NCI-H1092 treated with DMSO at 0.1 percent for 48 hours (cell line): ENCODE data around the gene AATK.
"Not testable (repeated sequence)": the region's sequence is repeated elsewhere in the genome, so short reads cannot be mapped to it uniquely, and the experiment has no call there.

Source experiments
- DNase-seq: peaks from one replicate; lab custom pipeline; 2025; lab: John Stamatoyannopoulos, UW

Gene AATK

GRCh38 chr17:81090361-81091136 is 75.5 kb downstream of the AATK start:
- no peak for DNase-seq

DNA sequence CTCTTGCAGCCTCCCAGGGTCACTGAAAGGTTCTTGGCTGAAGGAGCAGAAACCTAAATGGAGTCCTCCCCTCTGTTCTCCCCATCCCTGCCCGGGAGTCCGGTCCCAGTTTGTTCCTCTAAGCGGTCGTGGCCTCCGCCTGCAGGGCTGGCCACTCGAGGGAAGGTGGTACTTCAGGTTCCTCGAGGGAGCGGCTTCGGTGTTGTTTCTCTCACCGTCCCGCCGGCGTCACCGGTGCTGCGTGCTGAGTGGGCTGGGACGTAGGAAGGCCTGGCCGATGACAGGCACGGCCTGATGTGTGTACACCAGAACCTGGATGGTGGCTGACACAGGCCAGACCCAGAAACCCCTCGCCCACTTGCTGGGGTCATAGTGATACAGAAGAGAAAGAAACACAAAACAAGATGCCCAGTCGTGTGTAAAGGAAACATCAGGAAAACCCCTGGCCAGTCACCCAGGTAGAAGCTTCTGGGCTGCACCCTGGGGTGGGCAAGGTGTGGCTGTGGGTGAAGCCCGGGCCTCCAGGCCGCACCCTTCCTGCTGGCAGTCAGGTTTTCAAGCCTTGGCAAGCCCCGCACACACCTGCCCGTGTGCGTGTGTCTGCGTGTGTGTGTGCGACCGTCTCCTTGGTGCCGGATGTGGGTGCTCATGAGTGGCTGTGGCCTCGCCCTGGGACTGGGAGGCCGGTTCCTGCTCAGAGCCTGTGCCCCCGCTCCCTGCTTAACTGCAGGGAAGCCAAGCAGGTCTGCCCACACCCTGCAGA is 79.1 kb downstream of the AATK start:
- DNase-seq = no peak

GRCh38 chr17:81085420-81085911 is 80.6 kb downstream of the AATK start:
- no peak for DNase-seq

DNA sequence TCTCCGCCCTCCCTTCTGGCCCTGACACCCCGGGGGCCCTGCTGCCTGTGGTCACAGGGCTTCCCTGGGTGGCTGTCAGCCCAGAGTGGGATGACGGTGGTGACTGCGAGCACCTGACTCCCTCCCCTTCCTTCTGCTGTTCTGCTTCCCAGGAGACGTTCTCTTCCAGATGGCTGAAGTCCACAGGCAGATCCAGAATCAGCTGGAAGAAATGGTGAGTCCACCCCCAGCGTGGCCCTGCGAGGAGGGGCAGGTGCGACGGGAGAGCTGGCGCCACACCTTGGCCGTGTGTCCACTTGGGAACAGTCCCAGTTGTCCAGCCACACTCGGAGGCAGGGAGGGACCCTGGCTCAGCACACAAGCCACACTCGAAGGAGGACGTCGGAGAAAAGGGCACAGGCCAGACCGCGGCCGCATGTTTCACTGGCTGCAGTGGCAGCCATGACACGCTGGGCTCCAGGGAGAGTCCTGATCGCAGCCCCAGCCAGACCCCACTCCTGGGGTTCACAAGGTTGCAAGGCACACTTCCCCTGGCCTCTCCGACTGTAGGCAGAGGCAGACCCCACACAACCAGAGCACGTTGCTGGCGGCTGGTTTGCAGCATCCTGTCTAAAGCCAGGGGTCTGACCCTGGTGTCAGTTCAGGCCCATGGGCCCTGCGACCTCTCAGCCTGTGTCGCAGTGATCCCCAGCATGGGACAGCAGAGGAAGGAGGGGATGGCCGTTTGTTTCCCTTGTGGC is 81.2 kb downstream of the AATK start:
- no peak for DNase-seq

DNA sequence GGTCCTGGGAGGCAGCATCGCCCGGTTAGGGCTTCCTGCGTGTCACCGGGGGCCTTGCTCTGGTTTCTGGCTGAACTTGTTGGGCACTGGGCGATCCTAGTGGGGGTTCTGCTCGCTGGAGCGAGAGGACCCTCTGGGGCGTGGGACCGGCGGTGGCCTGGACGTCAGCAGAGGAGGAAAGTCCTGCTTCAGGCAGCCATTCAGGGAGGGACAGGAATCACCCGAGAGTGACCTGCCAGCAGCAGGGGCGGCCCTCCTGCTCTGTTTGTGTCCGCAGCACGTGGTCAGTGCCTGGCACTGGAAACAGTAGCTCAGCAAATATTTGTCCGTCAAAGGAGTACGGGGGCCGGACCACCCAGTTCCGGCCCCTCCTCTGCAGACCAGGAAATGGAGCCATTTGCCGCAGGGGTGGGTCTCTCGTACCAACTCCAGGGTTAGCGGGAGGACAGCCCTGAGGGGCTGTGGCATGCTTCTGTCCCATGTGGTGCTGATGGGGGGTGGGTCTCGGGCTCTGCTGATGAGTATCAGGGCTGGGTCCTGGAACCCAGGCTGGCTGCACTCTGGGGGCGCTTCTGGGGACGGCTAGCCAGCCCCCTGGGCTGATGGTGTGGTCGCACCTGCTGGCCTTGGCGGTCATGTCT is 82.8 kb downstream of the AATK start:
- no peak for DNase-seq

- no peak for DNase-seq
Observed at GRCh38 chr17:81082177-81083073, 83.6 kb downstream of the AATK start.

GRCh38 chr17:81081222-81082176 is 84.5 kb downstream of the AATK start:
- DNase-seq = no peak

GRCh38 chr17:81080019-81080418 is 86.0 kb downstream of the AATK start:
- no peak for DNase-seq

- not testable (repeated sequence) for DNase-seq
Observed at GRCh38 chr17:81078026-81078913, 87.8 kb downstream of the AATK start.

GRCh38 chr17:81076141-81076679 is 89.8 kb downstream of the AATK start:
- no peak for DNase-seq

DNA sequence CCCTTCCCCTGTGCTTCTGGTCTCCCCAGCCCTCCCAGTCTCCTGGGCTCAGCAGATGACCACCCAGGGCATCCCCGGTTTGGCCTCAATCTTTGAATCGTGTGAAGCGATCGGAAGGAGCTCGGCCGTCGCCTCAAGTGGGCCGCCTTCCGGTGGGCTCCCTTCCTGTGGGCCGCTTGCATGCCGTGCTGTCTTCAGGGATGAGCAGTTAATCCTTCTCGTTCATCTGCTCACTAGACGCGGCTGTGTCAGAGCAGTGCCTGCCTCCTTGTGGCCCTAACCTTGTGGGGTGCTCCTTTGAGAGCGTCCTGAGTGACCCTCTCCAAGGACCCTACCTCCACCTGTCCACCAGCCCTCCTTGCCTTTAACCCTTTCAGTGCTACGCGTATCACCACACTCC is 90.7 kb downstream of the AATK start:
- no peak for DNase-seq

DNA sequence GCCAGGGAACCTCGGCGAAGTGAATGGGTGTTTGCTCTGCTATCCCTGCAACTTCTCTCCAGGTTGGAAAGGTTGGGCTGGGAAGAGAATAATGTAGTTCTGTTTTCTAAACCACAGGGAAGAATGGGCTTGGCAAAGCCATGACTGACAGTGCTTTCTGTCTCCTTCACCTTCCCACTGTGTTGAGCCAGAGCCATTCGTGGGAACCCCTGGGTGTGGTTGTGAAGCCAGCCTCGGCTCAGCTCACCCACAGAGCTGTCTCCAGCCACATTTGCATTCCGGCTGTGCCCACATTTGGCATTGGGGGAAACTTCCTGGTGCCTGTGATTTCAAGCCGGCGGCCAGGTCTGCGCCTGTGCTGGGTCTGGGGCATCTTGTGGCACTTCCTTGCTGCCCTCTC is 91.1 kb downstream of the AATK start:
- DNase-seq = no peak

GRCh38 chr17:81073967-81074839 is 91.8 kb downstream of the AATK start:
- DNase-seq = no peak

DNA sequence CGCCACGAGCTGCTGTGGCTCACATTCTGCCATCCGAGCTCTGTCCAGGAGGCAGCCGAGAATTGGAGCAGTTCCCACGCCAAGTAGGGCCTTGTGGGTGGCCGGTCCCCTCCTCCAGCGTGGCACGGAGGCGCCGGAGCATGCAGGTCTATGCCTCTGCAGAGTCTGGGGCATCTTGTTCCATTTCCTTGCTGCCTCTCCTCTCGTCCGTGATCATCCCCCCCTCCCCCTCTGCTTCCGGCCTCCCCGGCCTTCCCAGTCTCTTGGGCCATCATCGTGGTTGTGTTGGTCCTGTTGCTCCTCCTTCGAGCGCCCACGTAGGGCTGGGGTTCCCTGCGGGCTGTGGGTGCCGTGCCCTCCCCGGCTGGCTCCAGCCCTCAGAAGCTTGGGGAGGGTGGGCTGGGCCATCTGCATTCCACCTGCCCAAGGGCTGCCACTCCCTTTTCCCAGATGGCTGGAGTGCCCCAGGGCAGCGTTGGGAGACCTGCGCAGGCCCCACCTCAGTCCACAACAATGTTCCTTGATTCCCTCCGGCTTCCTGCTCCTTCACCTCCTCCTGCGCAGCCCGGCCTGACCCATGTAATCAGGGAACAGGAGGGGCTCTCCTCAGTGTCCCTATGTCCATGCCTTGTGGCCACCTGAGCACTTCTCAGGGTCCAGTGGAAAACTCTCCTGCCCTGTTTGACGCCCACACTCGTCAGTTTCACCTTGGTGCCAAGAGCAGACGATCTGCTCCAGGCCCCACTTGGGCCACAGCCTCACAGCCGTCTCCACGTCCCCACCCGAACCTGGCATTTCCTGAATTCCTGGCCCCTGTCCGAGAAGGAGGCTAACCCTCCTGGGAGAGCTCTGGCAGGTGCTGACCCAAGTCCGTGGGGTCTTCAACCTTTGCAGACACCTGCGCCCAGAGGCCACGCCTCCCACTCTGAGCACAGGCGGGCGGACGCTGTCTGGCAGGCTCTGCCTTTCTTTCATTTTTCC is 94.0 kb downstream of the AATK start:
- no peak for DNase-seq

- DNase-seq = no peak
Observed at GRCh38 chr17:81070541-81071246, 95.3 kb downstream of the AATK start.
